ENCODE data around the gene GAGE2A. TPM values are rescaled to one million over a fixed set of nuclear protein-coding genes. Genes with fewer than 3 reads are reported as not detected.
"Not testable (repeated sequence)": the region's sequence is repeated elsewhere in the genome, so short reads cannot be mapped to it uniquely, and the experiment has no call there.

Gene GAGE2A, protein sequence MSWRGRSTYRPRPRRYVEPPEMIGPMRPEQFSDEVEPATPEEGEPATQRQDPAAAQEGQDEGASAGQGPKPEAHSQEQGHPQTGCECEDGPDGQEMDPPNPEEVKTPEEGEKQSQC
- total RNA-seq (2014; rRNA removed; shearing (Covaris generic)) (not detected in 2 replicates), total RNA-seq (2022) (not detected in 2 replicates), Bru-seq, nascent RNA (not detected), BruChase-seq, experiment 1, labeled RNA remaining after a 6-hour chase (not detected), BruChase-seq, experiment 2, labeled RNA remaining after a 2-hour chase (not detected)
- long read RNA-seq: 0 reads

DNA sequence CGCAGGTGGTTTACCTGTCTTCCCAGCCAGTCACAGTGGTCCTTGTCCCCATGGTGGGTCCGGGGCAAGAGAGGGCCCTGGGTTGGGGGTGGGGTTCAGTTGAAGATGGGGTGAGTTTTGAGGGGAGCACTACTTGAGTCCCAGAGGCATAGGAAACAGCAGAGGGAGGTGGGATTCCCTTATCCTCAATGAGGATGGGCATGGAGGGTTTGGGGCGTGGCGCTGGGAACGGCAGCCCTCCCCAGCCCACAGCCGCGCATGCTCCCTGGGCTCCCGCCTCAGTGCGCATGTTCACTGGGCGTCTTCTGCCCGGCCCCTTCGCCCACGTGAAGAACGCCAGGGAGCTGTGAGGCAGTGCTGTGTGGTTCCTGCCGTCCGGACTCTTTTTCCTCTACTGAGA is at the start of gene GAGE2A:
GAGE2A (plus strand) TSS at position 301 of the 400 bp plus-strand sequence. CDS start 1,155 bp downstream, outside the sequence.
- H3K4me1 ChIP-seq (ENCODE audit: insufficient read depth, low read length, poor library complexity, severe bottlenecking); BruUV-seq (replicated peaks); H3K9me3 ChIP-seq (ENCODE audit: low read length); H2AFZ ChIP-seq (ENCODE audit: low read length); H3K9me2 ChIP-seq (ENCODE audit: insufficient read depth, low read length); H3K36me3 ChIP-seq (ENCODE audit: insufficient read depth, low read length); intact Hi-C loops (cut with micrococcal nuclease; ENCODE audit: unreplicated experiment); H3K4me2 ChIP-seq (ENCODE audit: low read length); POLR2A ChIA-PET; H3K4me3 ChIP-seq (ENCODE audit: low read depth, low read length, poor library complexity, severe bottlenecking); H4K20me1 ChIP-seq (ENCODE audit: insufficient read depth, low read length); H3K27ac ChIP-seq (ENCODE audit: low read depth, low read length, poor library complexity, severe bottlenecking); H3K79me2 ChIP-seq (ENCODE audit: insufficient read depth, low read depth, low read length); DNase-seq (ENCODE audit: low spot score); CTCF ChIA-PET (ENCODE audit: unreplicated experiment): not testable (repeated sequence)

DNA sequence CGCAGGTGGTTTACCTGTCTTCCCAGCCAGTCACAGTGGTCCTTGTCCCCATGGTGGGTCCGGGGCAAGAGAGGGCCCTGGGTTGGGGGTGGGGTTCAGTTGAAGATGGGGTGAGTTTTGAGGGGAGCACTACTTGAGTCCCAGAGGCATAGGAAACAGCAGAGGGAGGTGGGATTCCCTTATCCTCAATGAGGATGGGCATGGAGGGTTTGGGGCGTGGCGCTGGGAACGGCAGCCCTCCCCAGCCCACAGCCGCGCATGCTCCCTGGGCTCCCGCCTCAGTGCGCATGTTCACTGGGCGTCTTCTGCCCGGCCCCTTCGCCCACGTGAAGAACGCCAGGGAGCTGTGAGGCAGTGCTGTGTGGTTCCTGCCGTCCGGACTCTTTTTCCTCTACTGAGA is 47.9 kb upstream of the GAGE2A start, which contains the start of gene GAGE12D:
GAGE12D (plus strand) TSS at position 301 of the 400 bp plus-strand sequence. CDS start 1,155 bp downstream, outside the sequence.
- POLR2A ChIA-PET; DNase-seq (ENCODE audit: low spot score); H4K20me1 ChIP-seq (ENCODE audit: insufficient read depth, low read length); H3K4me3 ChIP-seq (ENCODE audit: low read depth, low read length, poor library complexity, severe bottlenecking); H3K36me3 ChIP-seq (ENCODE audit: insufficient read depth, low read length); BruUV-seq (replicated peaks); intact Hi-C loops (cut with micrococcal nuclease; ENCODE audit: unreplicated experiment); H3K9me3 ChIP-seq (ENCODE audit: low read length); H3K4me2 ChIP-seq (ENCODE audit: low read length); H2AFZ ChIP-seq (ENCODE audit: low read length); CTCF ChIA-PET (ENCODE audit: unreplicated experiment); H3K27ac ChIP-seq (ENCODE audit: low read depth, low read length, poor library complexity, severe bottlenecking); H3K79me2 ChIP-seq (ENCODE audit: insufficient read depth, low read depth, low read length); H3K9me2 ChIP-seq (ENCODE audit: insufficient read depth, low read length); H3K4me1 ChIP-seq (ENCODE audit: insufficient read depth, low read length, poor library complexity, severe bottlenecking): not testable (repeated sequence)

DNA sequence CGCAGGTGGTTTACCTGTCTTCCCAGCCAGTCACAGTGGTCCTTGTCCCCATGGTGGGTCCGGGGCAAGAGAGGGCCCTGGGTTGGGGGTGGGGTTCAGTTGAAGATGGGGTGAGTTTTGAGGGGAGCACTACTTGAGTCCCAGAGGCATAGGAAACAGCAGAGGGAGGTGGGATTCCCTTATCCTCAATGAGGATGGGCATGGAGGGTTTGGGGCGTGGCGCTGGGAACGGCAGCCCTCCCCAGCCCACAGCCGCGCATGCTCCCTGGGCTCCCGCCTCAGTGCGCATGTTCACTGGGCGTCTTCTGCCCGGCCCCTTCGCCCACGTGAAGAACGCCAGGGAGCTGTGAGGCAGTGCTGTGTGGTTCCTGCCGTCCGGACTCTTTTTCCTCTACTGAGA is 38.3 kb upstream of the GAGE2A start, which contains the start of gene GAGE12E:
GAGE12E (plus strand) TSS at position 301 of the 400 bp plus-strand sequence. CDS start 1,155 bp downstream, outside the sequence.
- H3K36me3 ChIP-seq (ENCODE audit: insufficient read depth, low read length); CTCF ChIA-PET (ENCODE audit: unreplicated experiment); intact Hi-C loops (cut with micrococcal nuclease; ENCODE audit: unreplicated experiment); DNase-seq (ENCODE audit: low spot score); H3K9me2 ChIP-seq (ENCODE audit: insufficient read depth, low read length); H3K4me3 ChIP-seq (ENCODE audit: low read depth, low read length, poor library complexity, severe bottlenecking); H3K27ac ChIP-seq (ENCODE audit: low read depth, low read length, poor library complexity, severe bottlenecking); BruUV-seq (replicated peaks); POLR2A ChIA-PET; H2AFZ ChIP-seq (ENCODE audit: low read length); H3K4me2 ChIP-seq (ENCODE audit: low read length); H3K4me1 ChIP-seq (ENCODE audit: insufficient read depth, low read length, poor library complexity, severe bottlenecking); H3K79me2 ChIP-seq (ENCODE audit: insufficient read depth, low read depth, low read length); H3K9me3 ChIP-seq (ENCODE audit: low read length); H4K20me1 ChIP-seq (ENCODE audit: insufficient read depth, low read length): not testable (repeated sequence)

DNA sequence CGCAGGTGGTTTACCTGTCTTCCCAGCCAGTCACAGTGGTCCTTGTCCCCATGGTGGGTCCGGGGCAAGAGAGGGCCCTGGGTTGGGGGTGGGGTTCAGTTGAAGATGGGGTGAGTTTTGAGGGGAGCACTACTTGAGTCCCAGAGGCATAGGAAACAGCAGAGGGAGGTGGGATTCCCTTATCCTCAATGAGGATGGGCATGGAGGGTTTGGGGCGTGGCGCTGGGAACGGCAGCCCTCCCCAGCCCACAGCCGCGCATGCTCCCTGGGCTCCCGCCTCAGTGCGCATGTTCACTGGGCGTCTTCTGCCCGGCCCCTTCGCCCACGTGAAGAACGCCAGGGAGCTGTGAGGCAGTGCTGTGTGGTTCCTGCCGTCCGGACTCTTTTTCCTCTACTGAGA is 28.8 kb upstream of the GAGE2A start, which contains the start of gene GAGE12F:
GAGE12F (plus strand) TSS at position 301 of the 400 bp plus-strand sequence. CDS start 1,155 bp downstream, outside the sequence.
- H3K36me3 ChIP-seq (ENCODE audit: insufficient read depth, low read length); H3K79me2 ChIP-seq (ENCODE audit: insufficient read depth, low read depth, low read length); H3K9me2 ChIP-seq (ENCODE audit: insufficient read depth, low read length); DNase-seq (ENCODE audit: low spot score); H3K4me1 ChIP-seq (ENCODE audit: insufficient read depth, low read length, poor library complexity, severe bottlenecking); H3K9me3 ChIP-seq (ENCODE audit: low read length); POLR2A ChIA-PET; H3K4me2 ChIP-seq (ENCODE audit: low read length); H4K20me1 ChIP-seq (ENCODE audit: insufficient read depth, low read length); intact Hi-C loops (cut with micrococcal nuclease; ENCODE audit: unreplicated experiment); BruUV-seq (replicated peaks); H2AFZ ChIP-seq (ENCODE audit: low read length); CTCF ChIA-PET (ENCODE audit: unreplicated experiment); H3K4me3 ChIP-seq (ENCODE audit: low read depth, low read length, poor library complexity, severe bottlenecking); H3K27ac ChIP-seq (ENCODE audit: low read depth, low read length, poor library complexity, severe bottlenecking): not testable (repeated sequence)

DNA sequence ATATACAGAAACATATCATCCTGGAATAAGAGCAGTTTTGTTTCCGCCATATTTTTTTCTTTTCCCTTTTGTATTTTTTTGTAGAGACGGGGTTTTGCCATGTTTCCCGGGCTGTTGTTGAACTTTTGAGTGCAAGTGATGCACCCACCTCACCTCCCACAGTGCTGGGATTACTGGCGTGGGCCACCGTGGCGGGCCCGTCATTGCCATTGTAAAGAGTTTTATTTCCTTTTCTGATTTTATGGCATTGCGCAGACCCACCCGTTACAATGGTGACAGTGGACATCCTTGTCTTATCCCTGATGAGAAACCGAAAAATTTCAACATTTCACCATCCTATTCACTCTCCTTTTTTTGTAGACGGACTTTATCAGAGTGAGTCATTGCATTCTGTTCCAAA is 20.6 kb upstream of the GAGE2A start:
- H3K4me3 ChIP-seq (ENCODE audit: low read depth, low read length, poor library complexity, severe bottlenecking); intact Hi-C loops (cut with micrococcal nuclease; ENCODE audit: unreplicated experiment); H3K79me2 ChIP-seq (ENCODE audit: insufficient read depth, low read depth, low read length); H3K9me3 ChIP-seq (ENCODE audit: low read length); DNase-seq (ENCODE audit: low spot score); H3K4me1 ChIP-seq (ENCODE audit: insufficient read depth, low read length, poor library complexity, severe bottlenecking); H3K4me2 ChIP-seq (ENCODE audit: low read length); H2AFZ ChIP-seq (ENCODE audit: low read length); H4K20me1 ChIP-seq (ENCODE audit: insufficient read depth, low read length); BruUV-seq (replicated peaks); POLR2A ChIA-PET; H3K36me3 ChIP-seq (ENCODE audit: insufficient read depth, low read length); H3K9me2 ChIP-seq (ENCODE audit: insufficient read depth, low read length); CTCF ChIA-PET (ENCODE audit: unreplicated experiment); H3K27ac ChIP-seq (ENCODE audit: low read depth, low read length, poor library complexity, severe bottlenecking): not testable (repeated sequence)

DNA sequence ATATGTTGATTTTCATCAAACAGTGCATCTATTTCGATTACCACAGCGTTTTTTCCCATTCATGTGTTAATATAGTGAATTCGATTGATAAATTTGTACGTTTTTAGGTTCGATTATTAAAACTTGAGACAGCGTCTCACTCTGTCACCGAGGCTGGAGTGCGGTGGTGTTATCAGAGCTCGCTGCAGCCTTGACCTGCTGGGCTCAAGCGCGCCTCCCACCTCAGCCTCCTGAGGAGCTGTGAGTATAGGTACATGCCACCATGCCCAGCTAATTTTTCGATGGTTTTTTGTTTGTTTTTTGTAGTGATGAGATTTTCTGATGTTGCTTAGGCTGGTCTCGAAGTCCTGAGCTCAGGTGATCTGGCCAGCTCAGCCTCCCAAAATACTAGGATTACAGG is 20.1 kb upstream of the GAGE2A start:
- H3K27ac ChIP-seq (ENCODE audit: low read depth, low read length, poor library complexity, severe bottlenecking); DNase-seq (ENCODE audit: low spot score); H3K9me3 ChIP-seq (ENCODE audit: low read length); BruUV-seq (replicated peaks); H3K4me3 ChIP-seq (ENCODE audit: low read depth, low read length, poor library complexity, severe bottlenecking); H2AFZ ChIP-seq (ENCODE audit: low read length); POLR2A ChIA-PET; intact Hi-C loops (cut with micrococcal nuclease; ENCODE audit: unreplicated experiment); H3K79me2 ChIP-seq (ENCODE audit: insufficient read depth, low read depth, low read length); H3K9me2 ChIP-seq (ENCODE audit: insufficient read depth, low read length); H4K20me1 ChIP-seq (ENCODE audit: insufficient read depth, low read length); H3K4me1 ChIP-seq (ENCODE audit: insufficient read depth, low read length, poor library complexity, severe bottlenecking); CTCF ChIA-PET (ENCODE audit: unreplicated experiment); H3K36me3 ChIP-seq (ENCODE audit: insufficient read depth, low read length); H3K4me2 ChIP-seq (ENCODE audit: low read length): not testable (repeated sequence)
